H9 (cell line): ENCODE measurements around the gene INPP4A. TPM values are rescaled to one million over a fixed set of nuclear protein-coding genes. Genes with fewer than 3 reads are reported as not detected.
A peak's percentile ranks its signal among the peaks of the same experiment; 100 is the strongest.

ENCODE experiments used
- DNase-seq: peaks from one replicate; pipeline ENCODE4 v3.0.0-alpha.2; 2017
- H2AFZ ChIP-seq: one replicate; pipeline ENCODE4 v1.6.1; 2013; ENCODE audit warnings: mild to moderate bottlenecking, low read length, control low read depth, moderate library complexity
- H2AK5ac ChIP-seq: 2 replicates; pipeline ENCODE4 v1.6.1; 2013; ENCODE audit warnings: low read length, control low read depth, mixed read lengths; ENCODE audit not compliant: insufficient read length
- H2BK120ac ChIP-seq: one replicate; pipeline ENCODE4 v1.6.1; 2013; ENCODE audit warnings: low read depth, mild to moderate bottlenecking, low read length, control low read depth, inconsistent platforms; ENCODE audit not compliant: poor library complexity, severe bottlenecking
- H2BK12ac ChIP-seq: 2 replicates; pipeline ENCODE4 v1.6.1; 2013; ENCODE audit warnings: low read length, control low read depth, mixed read lengths, low read depth; ENCODE audit not compliant: insufficient read length
- H2BK15ac ChIP-seq: 2 replicates; pipeline ENCODE4 v1.6.1; 2013; ENCODE audit warnings: low read depth, low read length, control low read depth
- H2BK20ac ChIP-seq: one replicate; pipeline ENCODE4 v1.6.1; 2013; ENCODE audit warnings: low read depth, mild to moderate bottlenecking, low read length, control low read depth, inconsistent platforms; ENCODE audit not compliant: poor library complexity, severe bottlenecking
- H2BK5ac ChIP-seq: 2 replicates; pipeline ENCODE4 v1.6.1; 2013; ENCODE audit warnings: low read length, control low read depth, mixed read lengths; ENCODE audit not compliant: insufficient read length
- H3K14ac ChIP-seq: 2 replicates; pipeline ENCODE4 v1.6.1; 2013; ENCODE audit warnings: low read length, control low read depth; ENCODE audit not compliant: insufficient read depth
- H3K18ac ChIP-seq: 2 replicates; pipeline ENCODE4 v1.6.1; 2013; ENCODE audit warnings: low read depth, mild to moderate bottlenecking, mixed read lengths, low read length, control low read depth; ENCODE audit not compliant: insufficient read length
- H3K23ac ChIP-seq: 2 replicates; pipeline ENCODE4 v1.6.1; 2013; ENCODE audit warnings: low read length, control low read depth, mixed read lengths, low read depth; ENCODE audit not compliant: insufficient read length
- H3K23me2 ChIP-seq: 2 replicates; pipeline ENCODE4 v1.6.1; 2013; ENCODE audit warnings: low read depth, mild to moderate bottlenecking, mixed read lengths, low read length, control low read depth; ENCODE audit not compliant: insufficient read length, poor library complexity, severe bottlenecking
- H3K27ac ChIP-seq: 2 replicates; pipeline ENCODE4 v1.5.1; 2013; ENCODE audit warnings: low read length, control low read depth, mixed read lengths, low read depth; ENCODE audit not compliant: insufficient read length
- H3K27me3 ChIP-seq: 2 replicates; pipeline ENCODE4 v1.6.1; 2013; ENCODE audit warnings: low read length, control low read depth, inconsistent platforms; ENCODE audit not compliant: insufficient read depth
- H3K4ac ChIP-seq: 2 replicates; pipeline ENCODE4 v1.6.1; 2013; ENCODE audit warnings: low read depth, mild to moderate bottlenecking, control low read depth, inconsistent platforms, low read length, moderate library complexity
- H3K4me1 ChIP-seq: 2 replicates; pipeline ENCODE4 v1.6.1; 2013; ENCODE audit warnings: low read length, control low read depth, inconsistent platforms; ENCODE audit not compliant: insufficient read depth
- H3K4me2 ChIP-seq: 2 replicates; pipeline ENCODE4 v1.6.1; 2013; ENCODE audit warnings: low read length, control low read depth, mixed read lengths; ENCODE audit not compliant: insufficient read length, insufficient read depth
- H3K56ac ChIP-seq: 2 replicates; pipeline ENCODE4 v1.6.1; 2013; ENCODE audit warnings: low read depth, mild to moderate bottlenecking, mixed read lengths, low read length, control low read depth; ENCODE audit not compliant: insufficient read length
- H3K79me1 ChIP-seq: 2 replicates; pipeline ENCODE4 v1.6.1; 2013; ENCODE audit warnings: low read depth, mild to moderate bottlenecking, moderate library complexity, low read length, control low read depth, inconsistent platforms; ENCODE audit not compliant: insufficient read depth, poor library complexity, severe bottlenecking
- H3K79me2 ChIP-seq: 2 replicates; pipeline ENCODE4 v1.6.1; 2013; ENCODE audit warnings: low read length, control low read depth, inconsistent platforms; ENCODE audit not compliant: insufficient read depth
- H3K9ac ChIP-seq: 2 replicates; pipeline ENCODE4 v1.6.1; 2013; ENCODE audit warnings: low read length, control low read depth, mixed read lengths; ENCODE audit not compliant: insufficient read length; ENCODE audit errors: extremely low read depth
- H3K9me3 ChIP-seq: one replicate; pipeline ENCODE4 v1.6.1; 2013; ENCODE audit warnings: low read depth, low read length, inconsistent platforms; ENCODE audit not compliant: control insufficient read depth
- H3T11ph ChIP-seq: one replicate; pipeline ENCODE4 v1.6.1; 2013; ENCODE audit warnings: mild to moderate bottlenecking, low read length, control low read depth, inconsistent platforms
- H4K20me1 ChIP-seq: one replicate; pipeline ENCODE4 v1.6.1; 2013; ENCODE audit not compliant: control insufficient read depth, insufficient read length, insufficient read depth
- H4K5ac ChIP-seq: 2 replicates; pipeline ENCODE4 v1.6.1; 2013; ENCODE audit warnings: low read depth, mild to moderate bottlenecking, mixed read lengths, low read length, control low read depth; ENCODE audit not compliant: insufficient read length
- H4K8ac ChIP-seq: replicated peaks from 2 replicates; pipeline ENCODE4 v1.6.1; 2013; ENCODE audit warnings: low read length, control low read depth, mixed read lengths, low read depth; ENCODE audit not compliant: insufficient read length
- H4K91ac ChIP-seq: 2 replicates; pipeline ENCODE4 v1.6.1; 2013; ENCODE audit warnings: low read depth, mild to moderate bottlenecking, moderate library complexity, mixed read lengths, low read length, control low read depth; ENCODE audit not compliant: insufficient read length
- H3K27ac Mint-ChIP-seq, 3 experiments: 2 replicates in 2 of 3; 3 replicates in 1 of 3; pipeline ENCODE4 v1.8.0; 2020 to 2021; ENCODE audit warnings: mixed read lengths in 3 of 3, mild to moderate bottlenecking in 1 of 3, moderate library complexity in 1 of 3
- H3K27me3 Mint-ChIP-seq: 2 replicates; pipeline ENCODE4 v1.8.0; 2021; ENCODE audit warnings: low read depth, mild to moderate bottlenecking, moderate library complexity, mixed read lengths
- H3K36me3 Mint-ChIP-seq, 3 experiments: 2 replicates in 2 of 3; 3 replicates in 1 of 3; pipeline ENCODE4 v1.8.0; 2020 to 2021; ENCODE audit warnings: low read depth in 3 of 3, mixed read lengths in 3 of 3; ENCODE audit not compliant: insufficient read depth in 1 of 3
- H3K4me1 Mint-ChIP-seq, 2 experiments: 2 replicates each; pipeline ENCODE4 v1.8.0; 2020; ENCODE audit warnings: mixed read lengths in 2 of 2
- H3K4me3 Mint-ChIP-seq, 2 experiments: 2 replicates in 1 of 2; 3 replicates in 1 of 2; pipeline ENCODE4 v1.8.0; 2020 to 2021; ENCODE audit warnings: mild to moderate bottlenecking in 2 of 2, mixed read lengths in 2 of 2, moderate library complexity in 1 of 2
- H3K9me3 Mint-ChIP-seq, 2 experiments: 2 replicates in 1 of 2; 3 replicates in 1 of 2; pipeline ENCODE4 v1.8.0; 2020; ENCODE audit warnings: mild to moderate bottlenecking in 2 of 2, mixed read lengths in 2 of 2, moderate library complexity in 1 of 2
- CTCF ChIP-seq: fragments of 200-600 bp; sonication (generic); conservative IDR thresholded peaks from 3 replicates; pipeline ENCODE4 v1.8.0; 2021; ENCODE audit warnings: antibody characterized with exemption, mild to moderate bottlenecking
- WGBS: extraction: QIAGEN DNeasy Blood & Tissue Kit; methylation state at CpG from one replicate; pipeline ENCODE4 v1.1.7; 2013; ENCODE audit warnings: missing lambda C conversion rate, low lambda C conversion rate, mixed read lengths; ENCODE audit not compliant: insufficient read length; ENCODE audit errors: extremely low coverage; 5-methylcytosine and 5-hydroxymethylcytosine counted together
- total RNA-seq: library from RNA; stranded (reverse); gene quantifications from 2 replicates; pipeline ENCODE4 v1.2.1, GENCODE V29; 2021

Gene INPP4A
- total RNA-seq, 1 experiment from 2014 or later = 55.2 TPM

- H3K9me3 ChIP-seq = peaks cover 17% of the 10 kb centered on the region
Observed at GRCh38 chr2:98436734-98437133, 7.9 kb upstream of the INPP4A start.

More at GRCh38 chr2:98436734-98437133, 7.9 kb upstream of the INPP4A start:
- Histone ChIP-seq H3K27me3 (no peaks in the 10 kb centered on the region), H3K56ac (no peak overlapping the region), H4K5ac (no peak overlapping the region), H2BK15ac (no peak overlapping the region), H2AK5ac (no peak overlapping the region), H2BK120ac (no peak overlapping the region), H3K14ac (no peak overlapping the region), H4K20me1 (no peaks in the 10 kb centered on the region), H3K4ac (no peak overlapping the region), H3K18ac (no peak overlapping the region), H3K79me1 (no peaks in the 10 kb centered on the region), H4K91ac (no peak overlapping the region), H2BK20ac (no peak overlapping the region), H3T11ph (no peak overlapping the region), H3K27ac (no peak overlapping the region), H2AFZ (no peak overlapping the region), H2BK12ac (no peak overlapping the region), H2BK5ac (no peak overlapping the region), H3K23me2 (no peaks in the 10 kb centered on the region), H3K9ac (no peak overlapping the region), H3K79me2 (no peaks in the 10 kb centered on the region), H3K4me2 (no peak overlapping the region), H3K4me1 (no peaks in the 10 kb centered on the region), H3K23ac (no peak overlapping the region), H4K8ac (no peak overlapping the region)
- Mint-ChIP-seq H3K4me1 (peaks cover 36 to 37% of the 10 kb centered on the region in 2 experiments), H3K36me3 (peaks cover 13 to 64% (median 41%) of the 10 kb centered on the region in 3 experiments), H3K27me3 (peaks cover 5% of the 10 kb centered on the region; the same call in 1 of the 2 replicates), H3K9me3 (peaks cover 57 to 58% of the 10 kb centered on the region in 2 experiments), H3K27ac (peak overlapping the region in 2 of 3 experiments; percentile 94 to 95; a peak in 5 of 7 replicates), H3K4me3 (no peak overlapping the region; a peak in 2 of 5 replicates)
- TF ChIP-seq CTCF = 0 out of 3 replicates have a peak, but pooled peaks have one; percentile 25
- peak; percentile 54 for DNase-seq
- no CpG with 5 or more reads among the region's 4 CpGs for WGBS
